Stimulated activated naive B cell treated with anti-CD40 and anti-IgM and Interleukin-4, amounts not matched to agents 10 μg/mL and 1 μg/mL and 100 μg/mL, for 72 hours (primary cell): Measurements from ENCODE around the gene ZFAND2B.

Experiments used
- ATAC-seq, 2 donors: fragments of 150-1000 bp; cut with Tn5 transposase; replicated peaks; 2 replicates each; pipeline ENCODE4 v1.10.0; 2021; ENCODE audit warnings: moderate library complexity in 1 of 2
- DNase-seq: peaks from one replicate; pipeline ENCODE4 v3.0.0; 2021
- H3K27ac Mint-ChIP-seq: one replicate; pipeline ENCODE4 v1.8.0; 2022; ENCODE audit warnings: mild to moderate bottlenecking, mixed read lengths
- H3K27me3 Mint-ChIP-seq, 2 donors: one replicate each; pipeline ENCODE4 v1.8.0; 2022; ENCODE audit warnings: mixed read lengths in 2 of 2
- H3K36me3 Mint-ChIP-seq, 2 donors: one replicate each; pipeline ENCODE4 v1.8.0; 2022; ENCODE audit warnings: mixed read lengths in 2 of 2, mild to moderate bottlenecking in 1 of 2
- H3K4me1 Mint-ChIP-seq, 2 donors: one replicate each; pipeline ENCODE4 v1.8.0; 2022; ENCODE audit warnings: mixed read lengths in 2 of 2, mild to moderate bottlenecking in 1 of 2
- H3K4me3 Mint-ChIP-seq, 2 donors: one replicate each; pipeline ENCODE4 v1.8.0; 2022; ENCODE audit warnings: mild to moderate bottlenecking in 2 of 2, mixed read lengths in 2 of 2, moderate library complexity in 1 of 2
- H3K9me3 Mint-ChIP-seq, 2 donors: one replicate each; pipeline ENCODE4 v1.8.0; 2022; ENCODE audit warnings: mixed read lengths in 2 of 2, mild to moderate bottlenecking in 1 of 2

ZFAND2B gene

DNA sequence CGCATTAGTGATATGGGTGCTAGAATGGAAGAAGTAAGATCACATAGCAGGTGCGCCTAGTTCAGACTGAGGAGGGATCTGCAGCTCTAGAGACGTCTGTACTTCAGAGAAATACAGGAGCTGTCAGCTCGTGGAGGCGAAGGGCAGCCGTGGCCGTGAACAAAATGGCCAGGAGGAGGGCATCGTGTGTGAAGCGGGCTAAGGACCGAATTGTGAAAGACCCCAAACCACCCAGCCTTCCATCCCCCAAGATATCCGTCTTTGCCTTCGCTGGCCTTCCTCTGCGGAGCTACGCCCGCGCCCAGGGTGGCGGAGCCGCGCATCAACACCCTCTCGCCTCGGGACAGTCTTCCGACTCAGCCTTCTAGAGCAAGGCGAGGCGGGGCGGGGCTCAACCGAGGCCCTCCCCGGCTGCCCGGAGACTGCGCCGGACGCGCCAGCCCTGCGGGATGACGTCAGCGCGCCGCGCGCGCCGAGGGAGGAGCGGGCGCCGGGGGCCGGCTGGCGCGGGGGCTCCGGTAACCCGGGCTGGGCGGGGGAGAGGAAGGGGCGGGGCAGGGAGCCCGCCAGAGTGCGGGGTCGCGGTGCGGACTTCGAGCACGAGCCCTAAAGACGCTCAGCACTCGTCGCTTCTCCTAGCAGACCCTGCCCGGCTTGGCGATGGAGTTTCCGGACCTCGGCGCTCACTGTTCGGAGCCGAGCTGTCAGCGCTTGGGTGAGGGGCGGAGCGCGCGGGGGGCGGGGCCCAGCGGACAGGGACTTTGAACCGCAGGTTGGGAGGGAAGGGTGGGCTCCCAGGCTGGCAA is at the start of gene ZFAND2B:
ZFAND2B (plus strand) TSS at position 455 of the 806 bp plus-strand sequence; CDS start at position 661, 206 bp downstream.
- DNase-seq (peak; percentile 94), ATAC-seq (peak; percentile 96 to 97)
- Mint-ChIP-seq H3K9me3 (peaks cover 0 to 2% of the 10 kb centered on the region in 2 donors), H3K4me3 (peak within 1 kb of the TSS; percentile 76 to 90), H3K27me3 (no peaks in the 10 kb centered on the region), H3K4me1 (peaks cover 21 to 29% of the 10 kb centered on the region in 2 donors), H3K36me3 (peaks cover 15 to 19% of the 10 kb centered on the region in 2 donors), H3K27ac (peak within 1 kb of the TSS; percentile 97)

- Mint-ChIP-seq H3K4me3 (no peak overlapping the region), H3K36me3 (peaks cover 9 to 19% of the 10 kb centered on the region in 2 donors), H3K9me3 (no peaks in the 10 kb centered on the region), H3K4me1 (peaks cover 14 to 24% of the 10 kb centered on the region in 2 donors), H3K27me3 (no peaks in the 10 kb centered on the region), H3K27ac (no peak overlapping the region)
- DNase-seq (no peak), ATAC-seq (no peak)
Measured at GRCh38 chr2:219157396-219157795, 49.2 kb upstream of the ZFAND2B start.

GRCh38 chr2:219158025-219158424 is 48.6 kb upstream of the ZFAND2B start:
- ATAC-seq (no peak), DNase-seq (no peak)
- H3K4me1 Mint-ChIP-seq = peaks cover 14 to 24% of the 10 kb centered on the region in 2 donors
- no peak overlapping the region for H3K4me3 Mint-ChIP-seq
- H3K9me3 Mint-ChIP-seq = no peaks in the 10 kb centered on the region
- H3K36me3 Mint-ChIP-seq = peaks cover 11 to 25% of the 10 kb centered on the region in 2 donors
- no peak overlapping the region for H3K27ac Mint-ChIP-seq
- H3K27me3 Mint-ChIP-seq = no peaks in the 10 kb centered on the region

GRCh38 chr2:219158586-219158985 is 48.0 kb upstream of the ZFAND2B start:
- H3K9me3 Mint-ChIP-seq = no peaks in the 10 kb centered on the region
- peaks cover 13 to 26% of the 10 kb centered on the region in 2 donors for H3K36me3 Mint-ChIP-seq
- no peak overlapping the region for H3K4me3 Mint-ChIP-seq
- H3K27ac Mint-ChIP-seq = no peak overlapping the region
- no peaks in the 10 kb centered on the region for H3K27me3 Mint-ChIP-seq
- ATAC-seq = no peak
- peaks cover 14 to 24% of the 10 kb centered on the region in 2 donors for H3K4me1 Mint-ChIP-seq
- no peak for DNase-seq

GRCh38 chr2:219159771-219160185 is 46.8 kb upstream of the ZFAND2B start:
- H3K27me3 Mint-ChIP-seq = no peaks in the 10 kb centered on the region
- H3K4me3 Mint-ChIP-seq = peak overlapping the region; percentile 88 to 94
- H3K4me1 Mint-ChIP-seq = peaks cover 14 to 24% of the 10 kb centered on the region in 2 donors
- peak overlapping the region; percentile 97 for H3K27ac Mint-ChIP-seq
- peak; percentile 2 for ATAC-seq
- no peaks in the 10 kb centered on the region for H3K9me3 Mint-ChIP-seq
- H3K36me3 Mint-ChIP-seq = peaks cover 19 to 33% of the 10 kb centered on the region in 2 donors
- DNase-seq = no peak

GRCh38 chr2:219160186-219161017 is 46.2 kb upstream of the ZFAND2B start, which contains the start of gene NHEJ1:
Gene NHEJ1 (minus strand): TSS chr2:219160815. CDS start chr2:219158362, 2,453 bp downstream.
- H3K36me3 Mint-ChIP-seq = peaks cover 22 to 39% of the 10 kb centered on the region in 2 donors
- peak within 1 kb of the TSS; percentile 88 to 94 for H3K4me3 Mint-ChIP-seq
- DNase-seq (peak; percentile 91), ATAC-seq (peak; percentile 86 to 89)
- H3K27me3 Mint-ChIP-seq = no peaks in the 10 kb centered on the region
- H3K4me1 Mint-ChIP-seq = peaks cover 14 to 24% of the 10 kb centered on the region in 2 donors
- H3K9me3 Mint-ChIP-seq = no peaks in the 10 kb centered on the region
- peak within 1 kb of the TSS; percentile 97 for H3K27ac Mint-ChIP-seq

DNA sequence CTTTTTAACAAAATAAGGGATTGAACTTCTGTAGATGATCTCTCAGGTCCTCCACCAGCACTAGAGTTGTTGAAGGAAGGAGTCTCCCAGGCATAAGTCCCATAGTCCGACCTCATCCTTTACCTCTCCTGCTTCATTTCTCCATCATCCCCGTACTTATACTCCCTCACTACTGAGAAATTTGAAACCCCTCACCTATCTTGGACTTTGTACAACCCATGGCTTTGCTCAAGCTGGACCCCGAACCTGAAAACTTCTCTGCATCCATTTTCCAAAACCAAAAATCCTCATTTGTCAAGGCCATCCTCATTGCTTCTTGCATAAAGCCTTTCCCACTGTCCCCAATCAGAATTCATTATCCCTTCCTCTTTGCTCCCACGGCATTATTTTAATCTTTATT is 45.5 kb upstream of the ZFAND2B start:
- H3K36me3 Mint-ChIP-seq = peaks cover 28 to 46% of the 10 kb centered on the region in 2 donors
- no peak overlapping the region for H3K27ac Mint-ChIP-seq
- H3K9me3 Mint-ChIP-seq = no peaks in the 10 kb centered on the region
- H3K27me3 Mint-ChIP-seq = no peaks in the 10 kb centered on the region
- ATAC-seq (no peak), DNase-seq (no peak)
- H3K4me3 Mint-ChIP-seq = peak overlapping the region; percentile 88 to 94
- H3K4me1 Mint-ChIP-seq = peaks cover 14 to 24% of the 10 kb centered on the region in 2 donors

DNA sequence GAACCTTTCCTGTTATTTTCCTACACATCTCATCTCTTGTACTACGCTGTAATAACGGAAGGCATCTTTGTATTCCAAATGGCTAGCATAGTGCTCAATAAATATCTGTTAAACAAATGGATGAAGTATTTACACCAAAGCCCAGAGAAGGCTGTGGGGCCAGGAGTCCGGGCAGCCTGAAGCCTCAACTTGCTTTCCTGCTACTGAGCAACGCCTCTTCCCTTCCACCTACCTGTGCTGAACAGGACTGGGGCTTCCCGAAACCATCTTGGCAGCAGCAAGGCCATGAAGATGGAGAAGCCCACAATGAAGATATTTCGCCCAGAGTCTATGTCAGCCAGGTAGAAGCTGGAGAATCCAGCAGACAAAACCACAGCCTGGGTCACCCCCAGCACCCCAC is 43.4 kb upstream of the ZFAND2B start:
- peaks cover 32 to 45% of the 10 kb centered on the region in 2 donors for H3K36me3 Mint-ChIP-seq
- H3K9me3 Mint-ChIP-seq = no peaks in the 10 kb centered on the region
- no peak for DNase-seq
- no peaks in the 10 kb centered on the region for H3K27me3 Mint-ChIP-seq
- no peak overlapping the region for H3K4me3 Mint-ChIP-seq
- no peak overlapping the region for H3K27ac Mint-ChIP-seq
- H3K4me1 Mint-ChIP-seq = peaks cover 15 to 24% of the 10 kb centered on the region in 2 donors
- ATAC-seq = no peak

DNA sequence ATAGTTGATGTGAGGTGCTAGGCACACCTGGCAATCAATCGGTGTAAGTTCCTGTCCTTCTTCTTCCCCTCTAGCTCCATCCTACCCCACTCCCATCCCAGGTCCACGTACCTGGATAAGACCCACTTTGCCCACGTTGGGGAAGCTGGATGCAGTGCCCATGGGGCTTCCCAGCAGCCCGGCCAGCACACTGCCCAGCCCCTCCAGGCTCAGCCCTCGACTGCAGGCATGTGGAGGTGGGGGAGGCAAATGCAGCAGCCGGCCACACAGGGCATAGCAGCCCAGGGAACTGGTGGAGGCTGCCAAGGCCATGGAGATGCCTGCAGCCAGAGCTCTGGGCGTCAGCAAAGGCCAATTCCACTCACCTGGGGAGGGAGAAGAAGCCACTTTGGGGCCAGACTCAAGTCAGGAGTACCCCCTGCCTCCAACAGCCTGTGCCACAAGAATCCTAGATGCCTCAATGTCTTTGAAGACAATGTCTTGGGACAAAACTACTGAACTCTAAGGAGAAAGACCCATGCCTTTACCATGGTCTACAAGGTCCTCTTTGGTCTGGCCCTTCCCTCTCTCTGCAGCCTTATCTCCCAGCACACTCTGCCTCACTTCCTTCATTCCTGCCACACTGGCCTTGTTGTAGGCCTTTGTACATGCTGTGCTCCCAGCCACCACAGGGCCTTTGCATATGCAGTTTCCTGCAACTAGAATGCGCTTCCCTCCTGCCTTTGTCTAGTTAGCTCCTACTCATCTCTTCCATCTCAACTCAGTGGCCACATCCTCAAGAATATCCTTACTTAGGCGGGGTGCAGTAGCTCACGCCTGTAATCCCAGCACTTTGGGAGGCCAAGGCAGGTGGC is 41.3 kb upstream of the ZFAND2B start:
- peaks cover 13 to 18% of the 10 kb centered on the region in 2 donors for H3K4me1 Mint-ChIP-seq
- peaks cover 36 to 54% of the 10 kb centered on the region in 2 donors for H3K36me3 Mint-ChIP-seq
- no peak overlapping the region for H3K4me3 Mint-ChIP-seq
- no peaks in the 10 kb centered on the region for H3K27me3 Mint-ChIP-seq
- no peak overlapping the region for H3K27ac Mint-ChIP-seq
- ATAC-seq = no peak
- no peaks in the 10 kb centered on the region for H3K9me3 Mint-ChIP-seq
- DNase-seq = no peak

DNA sequence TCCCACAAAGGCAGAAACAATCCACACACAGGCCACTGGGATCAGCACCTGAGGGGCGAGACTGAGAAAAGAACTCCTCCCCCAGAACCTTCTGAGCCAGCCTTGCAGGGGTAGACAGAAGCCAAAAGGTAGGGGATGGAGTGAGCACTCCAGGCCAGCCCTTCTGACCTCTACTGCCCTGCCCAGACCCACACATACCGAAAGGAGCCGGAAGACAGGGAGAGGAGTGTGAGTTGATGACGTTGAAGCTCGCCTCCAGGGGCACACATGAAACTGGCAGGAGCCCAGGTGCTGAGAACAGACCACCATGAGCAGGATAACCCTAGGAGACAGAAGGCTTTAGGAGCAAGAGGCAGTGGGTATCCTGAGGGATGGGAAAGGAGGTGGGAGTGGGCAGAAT is 38.6 kb upstream of the ZFAND2B start:
- peaks cover 20 to 21% of the 10 kb centered on the region in 2 donors for H3K4me1 Mint-ChIP-seq
- H3K27me3 Mint-ChIP-seq = no peaks in the 10 kb centered on the region
- H3K9me3 Mint-ChIP-seq = no peaks in the 10 kb centered on the region
- H3K36me3 Mint-ChIP-seq = peaks cover 48 to 68% of the 10 kb centered on the region in 2 donors
- DNase-seq (no peak), ATAC-seq (no peak)
- H3K4me3 Mint-ChIP-seq = no peak overlapping the region
- H3K27ac Mint-ChIP-seq = no peak overlapping the region

- no peaks in the 10 kb centered on the region for H3K27me3 Mint-ChIP-seq
- H3K4me1 Mint-ChIP-seq = peaks cover 24 to 25% of the 10 kb centered on the region in 2 donors
- ATAC-seq (peak; percentile 29 to 64), DNase-seq (no peak)
- no peaks in the 10 kb centered on the region for H3K9me3 Mint-ChIP-seq
- H3K36me3 Mint-ChIP-seq = peaks cover 48 to 69% of the 10 kb centered on the region in 2 donors
- H3K4me3 Mint-ChIP-seq = peak overlapping the region in 1 of 2 donors; percentile 28
- no peak overlapping the region for H3K27ac Mint-ChIP-seq
Measured at GRCh38 chr2:219168526-219168925, 38.1 kb upstream of the ZFAND2B start.

DNA sequence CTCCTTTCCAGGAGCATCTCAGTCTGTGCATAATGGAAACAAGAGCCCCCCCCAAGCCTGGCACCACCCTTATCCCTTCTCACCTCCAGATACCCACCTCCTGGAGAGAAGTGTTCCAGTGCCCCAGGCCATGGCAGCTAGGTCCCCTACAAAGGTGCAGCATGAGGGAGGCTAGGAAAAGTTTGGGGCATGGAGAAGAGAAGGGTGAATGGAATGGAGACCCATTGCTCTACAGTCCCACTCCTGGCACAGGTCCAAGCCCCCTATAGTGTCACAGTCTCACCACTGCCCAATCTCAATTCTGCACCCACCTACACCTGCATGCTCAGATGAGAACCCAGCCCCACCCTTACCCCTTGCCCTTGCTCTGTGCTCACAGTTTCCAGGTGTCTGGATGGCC is 37.6 kb upstream of the ZFAND2B start:
- ATAC-seq (no peak), DNase-seq (no peak)
- peaks cover 26 to 27% of the 10 kb centered on the region in 2 donors for H3K4me1 Mint-ChIP-seq
- H3K4me3 Mint-ChIP-seq = peak overlapping the region in 1 of 2 donors; percentile 28
- no peaks in the 10 kb centered on the region for H3K9me3 Mint-ChIP-seq
- H3K27ac Mint-ChIP-seq = no peak overlapping the region
- no peaks in the 10 kb centered on the region for H3K27me3 Mint-ChIP-seq
- peaks cover 46 to 68% of the 10 kb centered on the region in 2 donors for H3K36me3 Mint-ChIP-seq

- peak within 1 kb of the TSS; percentile 43 for H3K27ac Mint-ChIP-seq
- no peaks in the 10 kb centered on the region for H3K9me3 Mint-ChIP-seq
Measured at GRCh38 chr2:219169930-219170654, 36.5 kb upstream of the ZFAND2B start, which contains the start of gene SLC23A3. Gene SLC23A3 (minus strand): TSS chr2:219170029. CDS start chr2:219169984, 45 bp downstream.

More at GRCh38 chr2:219169930-219170654, 36.5 kb upstream of the ZFAND2B start, which contains the start of gene SLC23A3:
- peak within 1 kb of the TSS in 1 of 2 donors; percentile 28 for H3K4me3 Mint-ChIP-seq
- ATAC-seq (no peak), DNase-seq (no peak)
- peaks cover 49 to 69% of the 10 kb centered on the region in 2 donors for H3K36me3 Mint-ChIP-seq
- H3K4me1 Mint-ChIP-seq = peaks cover 35 to 39% of the 10 kb centered on the region in 2 donors
- H3K27me3 Mint-ChIP-seq = no peaks in the 10 kb centered on the region
